Mesangial cell (primary cell): ENCODE measurements around the gene SLC17A2. TPM values are rescaled to one million over a fixed set of nuclear protein-coding genes. Genes with fewer than 3 reads are reported as not detected.

Experiments used
- total RNA-seq: library from RNA; depleted of rRNA; stranded (reverse); fragments of >200 nt; gene quantifications from 2 replicates; pipeline ENCODE4 v1.2.3, GENCODE V29; 2015

SLC17A2 gene, protein sequence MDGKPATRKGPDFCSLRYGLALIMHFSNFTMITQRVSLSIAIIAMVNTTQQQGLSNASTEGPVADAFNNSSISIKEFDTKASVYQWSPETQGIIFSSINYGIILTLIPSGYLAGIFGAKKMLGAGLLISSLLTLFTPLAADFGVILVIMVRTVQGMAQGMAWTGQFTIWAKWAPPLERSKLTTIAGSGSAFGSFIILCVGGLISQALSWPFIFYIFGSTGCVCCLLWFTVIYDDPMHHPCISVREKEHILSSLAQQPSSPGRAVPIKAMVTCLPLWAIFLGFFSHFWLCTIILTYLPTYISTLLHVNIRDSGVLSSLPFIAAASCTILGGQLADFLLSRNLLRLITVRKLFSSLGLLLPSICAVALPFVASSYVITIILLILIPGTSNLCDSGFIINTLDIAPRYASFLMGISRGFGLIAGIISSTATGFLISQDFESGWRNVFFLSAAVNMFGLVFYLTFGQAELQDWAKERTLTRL
- 0.25 TPM in 1 of 2 replicates, not detected in the other for total RNA-seq

DNA sequence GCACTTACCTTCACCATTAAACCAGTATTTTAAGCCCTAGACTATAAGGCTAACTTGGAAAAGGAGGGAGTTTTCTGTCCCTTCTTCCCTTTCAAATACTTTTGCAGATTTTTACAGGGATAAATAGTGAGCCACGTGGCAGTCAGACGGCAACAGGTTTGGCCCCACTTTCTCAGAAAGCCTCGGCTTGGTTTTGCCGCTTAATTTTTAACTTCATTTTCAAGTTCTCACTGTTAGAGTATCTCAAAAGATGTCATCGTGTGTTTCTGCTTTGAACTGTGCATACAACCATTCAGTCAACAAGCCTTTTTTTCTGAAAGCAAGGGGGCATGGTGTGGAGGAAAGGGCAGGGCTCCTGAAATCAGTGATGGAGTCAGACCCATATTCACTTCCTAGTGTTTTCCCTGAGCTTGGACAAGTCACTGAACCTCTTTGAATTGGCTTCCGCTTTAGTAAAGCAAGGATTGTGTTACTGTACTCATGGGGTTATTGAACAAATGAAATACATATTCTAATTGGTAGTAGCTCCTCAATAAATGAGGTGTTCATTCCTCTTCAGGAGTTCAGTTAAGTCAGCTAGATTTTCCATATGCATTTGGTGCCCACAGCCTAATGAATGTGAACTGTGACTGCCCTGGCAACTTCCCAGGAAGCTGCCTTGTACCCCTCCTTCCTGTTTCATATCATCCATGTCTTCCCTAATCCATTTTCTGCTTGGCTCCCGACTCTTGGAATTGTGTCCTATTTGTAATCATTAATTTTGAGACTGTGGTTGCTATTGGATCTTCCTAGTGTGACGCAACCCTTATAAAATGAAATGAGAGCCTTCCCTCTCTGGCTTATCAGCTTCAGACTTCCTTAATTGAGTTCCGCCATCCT is at the start of gene SLC17A2:
Gene SLC17A2, minus strand, starts transcription at position 160 of the 879 bp plus-strand sequence. CDS start 4,895 bp downstream, outside the sequence.

DNA sequence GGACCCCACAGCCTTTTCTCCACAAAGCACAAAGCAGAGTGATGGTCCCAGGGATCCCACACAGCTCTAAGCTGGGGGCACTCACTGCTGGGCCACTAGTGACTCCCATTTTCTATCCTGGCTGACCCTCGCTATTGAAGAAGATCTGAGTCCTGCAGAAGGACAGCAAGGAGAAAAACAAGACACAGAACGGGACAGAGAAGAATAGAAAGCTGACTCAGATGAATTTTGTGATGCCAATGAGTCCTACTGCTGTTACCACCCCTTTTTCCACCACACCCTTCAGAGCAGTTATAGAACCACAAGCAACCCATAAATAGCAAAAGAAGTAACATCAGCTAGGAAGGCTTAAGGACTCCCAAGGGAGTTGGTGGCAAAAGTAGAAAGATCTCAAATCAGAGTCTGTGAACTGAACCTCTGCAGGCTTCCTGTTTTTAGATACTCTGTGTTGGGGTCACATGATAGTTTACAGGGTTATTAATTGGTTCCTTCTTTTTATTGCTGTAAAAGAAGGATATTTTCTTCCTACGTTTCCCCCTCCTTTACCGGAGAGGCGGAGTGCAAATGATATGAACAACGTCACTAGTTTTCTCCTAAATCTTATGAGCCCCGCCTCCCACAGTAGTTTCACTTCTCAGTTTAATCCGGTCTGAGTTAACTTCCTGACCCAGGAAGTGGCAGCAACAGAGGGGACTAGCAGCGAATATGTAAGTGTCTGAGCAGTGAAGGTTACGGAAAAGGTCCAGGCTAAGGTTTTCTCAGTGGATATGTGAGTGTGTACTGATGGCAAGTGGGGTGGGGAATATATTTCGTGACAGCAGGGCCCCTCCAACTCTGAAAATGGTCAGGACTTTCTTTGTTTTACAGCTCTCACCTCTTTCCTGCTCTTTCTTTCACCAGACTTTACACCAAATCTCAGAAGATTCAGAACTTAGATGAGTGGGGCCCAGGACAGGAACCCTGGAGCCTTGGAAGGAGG is 31.9 kb upstream of the SLC17A2 start, which contains the start of gene TRIM38:
Gene TRIM38, plus strand, starts transcription at position 654 of the 979 bp plus-strand sequence. CDS start 3,721 bp downstream, outside the sequence.

DNA sequence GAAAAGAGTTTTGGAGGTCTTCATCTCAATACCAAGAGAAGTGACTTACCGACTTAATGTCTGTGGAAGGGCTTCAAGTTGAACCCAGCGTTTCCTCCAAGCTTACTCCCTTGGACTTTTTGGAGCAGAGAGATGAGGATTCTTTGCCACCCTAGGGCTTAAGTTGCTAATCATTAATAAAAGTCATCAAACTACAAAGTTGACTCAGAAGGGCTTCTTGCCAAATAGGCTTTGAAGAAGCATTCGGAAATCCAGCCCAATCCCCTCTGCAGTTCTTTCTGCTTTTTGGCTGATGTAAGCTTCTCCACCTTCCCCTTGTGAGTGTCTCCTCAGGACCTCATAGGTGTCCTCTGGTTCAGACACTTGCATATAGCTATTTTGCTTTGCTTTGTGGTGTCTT is 56.4 kb downstream of the SLC17A2 start, which contains the start of gene SLC17A3:
Gene SLC17A3, minus strand, starts transcription at position 126 of the 400 bp plus-strand sequence. CDS start 5,856 bp downstream, outside the sequence.

Other genes with a start within 250 kb of the SLC17A2 start
- not detected in 2 replicates for gene SLC17A4, start 175.9 kb downstream of the SLC17A2 start, total RNA-seq
- 0.25 TPM in 1 of 2 replicates, not detected in the other for gene SLC17A1, start 98.6 kb downstream of the SLC17A2 start, total RNA-seq
- 0.89 TPM in 1 of 2 replicates, not detected in the other for gene SLC17A3, start 56.4 kb downstream of the SLC17A2 start, total RNA-seq
- gene TRIM38, start 32.1 kb upstream of the SLC17A2 start, total RNA-seq: 2.4 and 7.4 TPM in 2 replicates
- 3.7 and 12.9 TPM in 2 replicates for gene HFE, start 156.7 kb upstream of the SLC17A2 start, total RNA-seq